WTC11 (cell line): Measurements from ENCODE around the gene SELENON. TPM values are rescaled to one million over a fixed set of nuclear protein-coding genes. Genes with fewer than 3 reads are reported as not detected.

ENCODE experiments used
- ATAC-seq: fragments of 200-7000 bp; cut with Tn5 transposase; 2 replicates; pipeline ENCODE4 v1.10.0; 2021; ENCODE audit warnings: mild to moderate bottlenecking, moderate library complexity
- CTCF ChIA-PET: fragments of 300-600 bp; sonication (Branson Sonifier 250); formaldehyde crosslinking; loops from one replicate; lab custom pipeline; 2021; ENCODE audit warnings: antibody characterized with exemption; lab: Charles Lee
- POLR2A ChIA-PET: fragments of 350-600 bp; sonication (Branson Sonifier 250); formaldehyde crosslinking; loops from one replicate; lab custom pipeline; 2021; ENCODE audit warnings: antibody characterized with exemption; lab: Charles Lee
- DNase-seq: peaks from one replicate; pipeline ENCODE4 v3.0.0; 2021; ENCODE audit warnings: low spot score
- H3K27ac Mint-ChIP-seq: 2 replicates; pipeline ENCODE4 v1.8.0; 2021; ENCODE audit warnings: mixed read lengths
- H3K27me3 Mint-ChIP-seq: 2 replicates; pipeline ENCODE4 v1.8.0; 2021; ENCODE audit warnings: low read depth, mild to moderate bottlenecking, moderate library complexity, mixed read lengths
- H3K36me3 Mint-ChIP-seq: 2 replicates; pipeline ENCODE4 v1.8.0; 2021; ENCODE audit warnings: mixed read lengths
- H3K4me1 Mint-ChIP-seq: 2 replicates; pipeline ENCODE4 v1.8.0; 2022; ENCODE audit warnings: mixed read lengths
- H3K4me3 Mint-ChIP-seq: 2 replicates; pipeline ENCODE4 v1.8.0; 2021; ENCODE audit warnings: mild to moderate bottlenecking, moderate library complexity, mixed read lengths
- H3K9me3 Mint-ChIP-seq: 2 replicates; pipeline ENCODE4 v1.8.0; 2021; ENCODE audit warnings: mixed read lengths
- HMGA2 ChIP-seq: fragments of 250-450 bp; sonication (Bioruptor Pico); IDR thresholded peaks from 2 replicates; pipeline ENCODE4 v1.4.0; 2021; ENCODE audit warnings: mild to moderate bottlenecking, moderate library complexity
- NFE2L1 ChIP-seq: sonication (generic); formaldehyde crosslinking; IDR thresholded peaks from 2 replicates; pipeline ENCODE4 v1.8.1; 2023; ENCODE audit warnings: missing genetic modification reagents
- NR3C1 ChIP-seq: sonication (generic); formaldehyde crosslinking; conservative IDR thresholded peaks from 2 replicates; pipeline ENCODE4 v1.8.1; 2023; ENCODE audit warnings: low read depth, mild to moderate bottlenecking, missing genetic modification reagents
- OVOL2 ChIP-seq: fragments of 250-450 bp; sonication (Bioruptor Pico); IDR thresholded peaks from 2 replicates; pipeline ENCODE4 v1.9.0; 2021; ENCODE audit warnings: mild to moderate bottlenecking, borderline replicate concordance
- SMAD4 ChIP-seq: sonication (generic); formaldehyde crosslinking; IDR thresholded peaks from 2 replicates; pipeline ENCODE4 v1.8.0; 2022; ENCODE audit warnings: mild to moderate bottlenecking, missing genetic modification reagents
- SP1 ChIP-seq: sonication (generic); formaldehyde crosslinking; conservative IDR thresholded peaks from 2 replicates; pipeline ENCODE4 v1.8.1; 2022; ENCODE audit warnings: missing genetic modification reagents
- ZNF121 ChIP-seq: sonication (generic); formaldehyde crosslinking; IDR thresholded peaks from 2 replicates; pipeline ENCODE4 v1.8.0; 2023; ENCODE audit warnings: missing genetic modification reagents
- ZNF232 ChIP-seq: sonication (generic); formaldehyde crosslinking; IDR thresholded peaks from 2 replicates; pipeline ENCODE4 v1.8.0; 2022; ENCODE audit warnings: mild to moderate bottlenecking, missing genetic modification reagents
- ZNF317 ChIP-seq: sonication (generic); formaldehyde crosslinking; IDR thresholded peaks from 2 replicates; pipeline ENCODE4 v1.8.1; 2023; ENCODE audit warnings: low read depth, mild to moderate bottlenecking, moderate library complexity, missing genetic modification reagents, borderline replicate concordance
- ZNF416 ChIP-seq: fragments of 250-450 bp; sonication (Bioruptor Pico); IDR thresholded peaks from 2 replicates; pipeline ENCODE4 v1.9.0; 2021; ENCODE audit warnings: mild to moderate bottlenecking, inconsistent platforms
- total RNA-seq: library from RNA; stranded (reverse); gene quantifications from 3 replicates; pipeline ENCODE4 v1.2.3, GENCODE V29; 2021
- TF ChIP-seq, protein P1 (sequence below): fragments of 250-450 bp; sonication (Bioruptor Pico); IDR thresholded peaks from 2 replicates; pipeline ENCODE4 v1.9.0; 2021; ENCODE audit warnings: mild to moderate bottlenecking
- TF ChIP-seq, protein P2 (sequence below): sonication (generic); formaldehyde crosslinking; IDR thresholded peaks from 2 replicates; pipeline ENCODE4 v1.8.1; 2022; ENCODE audit warnings: mild to moderate bottlenecking, moderate library complexity, missing genetic modification reagents
- TF ChIP-seq, protein P3 (sequence below): fragments of 250-450 bp; sonication (Bioruptor Pico); IDR thresholded peaks from 2 replicates; pipeline ENCODE4 v1.9.0; 2021; ENCODE audit warnings: moderate library complexity, mild to moderate bottlenecking, inconsistent platforms, borderline replicate concordance
- TF ChIP-seq, protein P4 (sequence below): sonication (generic); formaldehyde crosslinking; IDR thresholded peaks from 2 replicates; pipeline ENCODE4 v1.8.0; 2023; ENCODE audit warnings: missing genetic modification reagents, mild to moderate bottlenecking, borderline replicate concordance
- TF ChIP-seq, protein P5 (sequence below): sonication (generic); formaldehyde crosslinking; IDR thresholded peaks from 2 replicates; pipeline ENCODE4 v1.8.1; 2022; ENCODE audit warnings: low read depth, mild to moderate bottlenecking, moderate library complexity, missing genetic modification reagents, borderline replicate concordance
- TF ChIP-seq, protein P6 (sequence below): sonication (generic); formaldehyde crosslinking; IDR thresholded peaks from 2 replicates; pipeline ENCODE4 v1.8.1; 2023; ENCODE audit warnings: mild to moderate bottlenecking, missing genetic modification reagents, borderline replicate concordance
- TF ChIP-seq, protein P7 (sequence below): sonication (generic); formaldehyde crosslinking; conservative IDR thresholded peaks from 2 replicates; pipeline ENCODE4 v1.8.1; 2022; ENCODE audit warnings: mild to moderate bottlenecking, missing genetic modification reagents
- TF ChIP-seq, protein P8 (sequence below): fragments of 250-450 bp; sonication (Bioruptor Pico); conservative IDR thresholded peaks from 2 replicates; pipeline ENCODE4 v1.9.0; 2021; ENCODE audit warnings: mild to moderate bottlenecking

Gene SELENON
- total RNA-seq, 1 experiment from 2014 or later = 80.2 TPM

DNA sequence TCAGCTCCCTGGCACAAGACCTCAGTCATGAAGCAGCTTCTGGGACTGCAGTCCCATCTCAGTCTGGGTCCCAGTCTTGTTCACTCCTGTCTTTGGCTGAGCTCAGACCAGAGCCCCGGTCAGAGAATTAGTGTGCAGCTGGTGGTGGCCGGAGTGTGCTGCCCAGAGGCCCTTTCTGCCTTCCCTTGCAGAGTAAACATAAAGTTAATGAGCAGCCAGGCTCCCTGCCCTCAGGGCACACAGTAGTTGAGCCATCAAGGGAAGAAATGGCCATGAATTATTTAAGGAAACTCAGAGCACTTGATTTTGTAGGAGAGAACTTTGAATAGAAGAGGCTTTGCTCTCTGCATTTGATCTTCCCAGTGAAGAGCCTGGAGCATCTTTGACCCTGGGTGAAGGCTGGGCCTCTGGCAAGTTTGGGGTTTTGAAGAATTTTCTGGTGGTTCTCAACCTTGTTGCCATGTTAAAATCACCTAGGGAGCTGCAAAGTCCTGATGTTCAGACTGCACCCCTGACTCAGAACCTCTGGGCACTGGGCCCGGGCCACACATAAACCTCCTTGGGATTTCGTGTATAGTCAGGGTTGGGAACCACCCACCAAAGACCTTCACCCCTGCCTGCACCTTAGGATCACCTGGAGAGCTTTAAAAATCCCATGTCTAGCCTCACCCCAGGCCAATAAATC, 26.4 kb upstream of the SELENON start:
- Mint-ChIP-seq H3K9me3 (no peaks in the 10 kb centered on the region), H3K36me3 (no peaks in the 10 kb centered on the region), H3K27me3 (peaks cover 3% of the 10 kb centered on the region; the same call in 1 of the 2 replicates), H3K4me1 (peaks cover 55% of the 10 kb centered on the region), H3K4me3 (no peak overlapping the region), H3K27ac (0 out of 2 replicates have a peak overlapping the region, but pooled peaks have one; percentile 47)
- 0 out of 2 replicates have a peak, but pooled peaks have one; percentile 11 for ATAC-seq
- ChIA-PET POLR2A (no interaction called here), CTCF (interaction anchor here (0.9 to 1.4 kb wide), 7 partner anchors 15 to 155 kb away, joined by 3 to 5 read pairs (median 3); partner anchors contain the start of gene SELENON)
- TF ChIP-seq OVOL2 (CRISPR knock-in tag) = no peak
- TF ChIP-seq, protein P1, sequence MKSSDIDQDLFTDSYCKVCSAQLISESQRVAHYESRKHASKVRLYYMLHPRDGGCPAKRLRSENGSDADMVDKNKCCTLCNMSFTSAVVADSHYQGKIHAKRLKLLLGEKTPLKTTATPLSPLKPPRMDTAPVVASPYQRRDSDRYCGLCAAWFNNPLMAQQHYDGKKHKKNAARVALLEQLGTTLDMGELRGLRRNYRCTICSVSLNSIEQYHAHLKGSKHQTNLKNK = no peak
- TF ChIP-seq, all 79 proteins: peak for 0
- DNase-seq = no peak

DNA sequence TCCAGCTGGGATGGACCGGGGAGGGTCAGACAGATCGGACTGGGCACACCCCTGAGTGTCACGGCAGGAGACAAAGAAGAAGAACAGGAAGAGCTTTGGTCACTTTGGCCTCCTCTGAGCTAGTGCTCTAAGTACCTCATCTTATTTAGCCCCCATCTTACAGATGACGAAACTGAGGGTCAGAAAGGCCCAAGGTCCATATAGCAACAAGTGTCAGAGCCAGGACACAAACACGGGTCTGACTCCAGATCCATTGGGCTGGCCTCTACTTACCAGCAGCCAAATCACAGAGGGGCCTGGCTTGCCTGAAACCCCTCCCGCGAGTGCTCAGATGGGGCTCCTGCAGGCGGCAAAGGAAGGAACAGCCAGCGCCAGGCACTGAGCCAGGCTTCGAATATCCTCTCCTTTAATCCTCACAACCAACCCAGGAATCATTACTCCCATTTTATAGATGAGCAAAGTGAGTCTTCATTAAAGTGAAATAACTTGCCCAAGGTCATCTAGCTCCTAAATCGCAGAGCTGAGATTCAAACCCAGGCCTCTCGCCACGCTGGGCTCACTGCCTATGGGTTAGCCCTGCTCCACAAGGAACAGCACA, 25.7 kb upstream of the SELENON start:
- no peak for ATAC-seq
- no peak overlapping the region for H3K4me3 Mint-ChIP-seq
- ChIA-PET POLR2A (no interaction called here), CTCF (interaction anchor here (0.6 to 1.4 kb wide), 7 partner anchors 16 to 156 kb away, joined by 3 to 5 read pairs (median 3); partner anchors contain the start of gene SELENON)
- no peak for DNase-seq
- no peaks in the 10 kb centered on the region for H3K36me3 Mint-ChIP-seq
- peaks cover 61% of the 10 kb centered on the region for H3K4me1 Mint-ChIP-seq
- H3K27ac Mint-ChIP-seq = 0 out of 2 replicates have a peak overlapping the region, but pooled peaks have one; percentile 47
- H3K9me3 Mint-ChIP-seq = no peaks in the 10 kb centered on the region
- H3K27me3 Mint-ChIP-seq = peaks cover 5% of the 10 kb centered on the region; the same call in 1 of the 2 replicates
- TF ChIP-seq NFE2L1 (no peak), ZNF232 (CRISPR knock-in tag) (no peak), SP1 (CRISPR knock-in tag) (no peak), HMGA2 (CRISPR knock-in tag) (no peak), ZNF121 (CRISPR knock-in tag) (no peak), ZNF317 (CRISPR knock-in tag) (no peak), NR3C1 (CRISPR knock-in tag) (no peak), ZNF416 (CRISPR knock-in tag) (no peak), SMAD4 (CRISPR knock-in tag) (no peak)
- TF ChIP-seq, protein P2, sequence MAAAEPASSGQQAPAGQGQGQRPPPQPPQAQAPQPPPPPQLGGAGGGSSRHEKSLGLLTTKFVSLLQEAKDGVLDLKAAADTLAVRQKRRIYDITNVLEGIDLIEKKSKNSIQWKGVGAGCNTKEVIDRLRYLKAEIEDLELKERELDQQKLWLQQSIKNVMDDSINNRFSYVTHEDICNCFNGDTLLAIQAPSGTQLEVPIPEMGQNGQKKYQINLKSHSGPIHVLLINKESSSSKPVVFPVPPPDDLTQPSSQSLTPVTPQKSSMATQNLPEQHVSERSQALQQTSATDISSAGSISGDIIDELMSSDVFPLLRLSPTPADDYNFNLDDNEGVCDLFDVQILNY (CRISPR knock-in tag) = no peak
- TF ChIP-seq, protein P3, sequence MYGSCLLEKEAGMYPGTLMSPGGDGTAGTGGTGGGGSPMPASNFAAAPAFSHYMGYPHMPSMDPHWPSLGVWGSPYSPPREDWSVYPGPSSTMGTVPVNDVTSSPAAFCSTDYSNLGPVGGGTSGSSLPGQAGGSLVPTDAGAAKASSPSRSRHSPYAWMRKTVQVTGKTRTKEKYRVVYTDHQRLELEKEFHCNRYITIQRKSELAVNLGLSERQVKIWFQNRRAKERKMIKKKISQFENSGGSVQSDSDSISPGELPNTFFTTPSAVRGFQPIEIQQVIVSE = no peak
- TF ChIP-seq, protein P4, sequence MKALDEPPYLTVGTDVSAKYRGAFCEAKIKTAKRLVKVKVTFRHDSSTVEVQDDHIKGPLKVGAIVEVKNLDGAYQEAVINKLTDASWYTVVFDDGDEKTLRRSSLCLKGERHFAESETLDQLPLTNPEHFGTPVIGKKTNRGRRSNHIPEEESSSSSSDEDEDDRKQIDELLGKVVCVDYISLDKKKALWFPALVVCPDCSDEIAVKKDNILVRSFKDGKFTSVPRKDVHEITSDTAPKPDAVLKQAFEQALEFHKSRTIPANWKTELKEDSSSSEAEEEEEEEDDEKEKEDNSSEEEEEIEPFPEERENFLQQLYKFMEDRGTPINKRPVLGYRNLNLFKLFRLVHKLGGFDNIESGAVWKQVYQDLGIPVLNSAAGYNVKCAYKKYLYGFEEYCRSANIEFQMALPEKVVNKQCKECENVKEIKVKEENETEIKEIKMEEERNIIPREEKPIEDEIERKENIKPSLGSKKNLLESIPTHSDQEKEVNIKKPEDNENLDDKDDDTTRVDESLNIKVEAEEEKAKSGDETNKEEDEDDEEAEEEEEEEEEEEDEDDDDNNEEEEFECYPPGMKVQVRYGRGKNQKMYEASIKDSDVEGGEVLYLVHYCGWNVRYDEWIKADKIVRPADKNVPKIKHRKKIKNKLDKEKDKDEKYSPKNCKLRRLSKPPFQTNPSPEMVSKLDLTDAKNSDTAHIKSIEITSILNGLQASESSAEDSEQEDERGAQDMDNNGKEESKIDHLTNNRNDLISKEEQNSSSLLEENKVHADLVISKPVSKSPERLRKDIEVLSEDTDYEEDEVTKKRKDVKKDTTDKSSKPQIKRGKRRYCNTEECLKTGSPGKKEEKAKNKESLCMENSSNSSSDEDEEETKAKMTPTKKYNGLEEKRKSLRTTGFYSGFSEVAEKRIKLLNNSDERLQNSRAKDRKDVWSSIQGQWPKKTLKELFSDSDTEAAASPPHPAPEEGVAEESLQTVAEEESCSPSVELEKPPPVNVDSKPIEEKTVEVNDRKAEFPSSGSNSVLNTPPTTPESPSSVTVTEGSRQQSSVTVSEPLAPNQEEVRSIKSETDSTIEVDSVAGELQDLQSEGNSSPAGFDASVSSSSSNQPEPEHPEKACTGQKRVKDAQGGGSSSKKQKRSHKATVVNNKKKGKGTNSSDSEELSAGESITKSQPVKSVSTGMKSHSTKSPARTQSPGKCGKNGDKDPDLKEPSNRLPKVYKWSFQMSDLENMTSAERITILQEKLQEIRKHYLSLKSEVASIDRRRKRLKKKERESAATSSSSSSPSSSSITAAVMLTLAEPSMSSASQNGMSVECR = no peak
- TF ChIP-seq, protein P5, sequence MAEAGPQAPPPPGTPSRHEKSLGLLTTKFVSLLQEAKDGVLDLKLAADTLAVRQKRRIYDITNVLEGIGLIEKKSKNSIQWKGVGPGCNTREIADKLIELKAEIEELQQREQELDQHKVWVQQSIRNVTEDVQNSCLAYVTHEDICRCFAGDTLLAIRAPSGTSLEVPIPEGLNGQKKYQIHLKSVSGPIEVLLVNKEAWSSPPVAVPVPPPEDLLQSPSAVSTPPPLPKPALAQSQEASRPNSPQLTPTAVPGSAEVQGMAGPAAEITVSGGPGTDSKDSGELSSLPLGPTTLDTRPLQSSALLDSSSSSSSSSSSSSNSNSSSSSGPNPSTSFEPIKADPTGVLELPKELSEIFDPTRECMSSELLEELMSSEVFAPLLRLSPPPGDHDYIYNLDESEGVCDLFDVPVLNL = no peak
- TF ChIP-seq, protein P6, sequence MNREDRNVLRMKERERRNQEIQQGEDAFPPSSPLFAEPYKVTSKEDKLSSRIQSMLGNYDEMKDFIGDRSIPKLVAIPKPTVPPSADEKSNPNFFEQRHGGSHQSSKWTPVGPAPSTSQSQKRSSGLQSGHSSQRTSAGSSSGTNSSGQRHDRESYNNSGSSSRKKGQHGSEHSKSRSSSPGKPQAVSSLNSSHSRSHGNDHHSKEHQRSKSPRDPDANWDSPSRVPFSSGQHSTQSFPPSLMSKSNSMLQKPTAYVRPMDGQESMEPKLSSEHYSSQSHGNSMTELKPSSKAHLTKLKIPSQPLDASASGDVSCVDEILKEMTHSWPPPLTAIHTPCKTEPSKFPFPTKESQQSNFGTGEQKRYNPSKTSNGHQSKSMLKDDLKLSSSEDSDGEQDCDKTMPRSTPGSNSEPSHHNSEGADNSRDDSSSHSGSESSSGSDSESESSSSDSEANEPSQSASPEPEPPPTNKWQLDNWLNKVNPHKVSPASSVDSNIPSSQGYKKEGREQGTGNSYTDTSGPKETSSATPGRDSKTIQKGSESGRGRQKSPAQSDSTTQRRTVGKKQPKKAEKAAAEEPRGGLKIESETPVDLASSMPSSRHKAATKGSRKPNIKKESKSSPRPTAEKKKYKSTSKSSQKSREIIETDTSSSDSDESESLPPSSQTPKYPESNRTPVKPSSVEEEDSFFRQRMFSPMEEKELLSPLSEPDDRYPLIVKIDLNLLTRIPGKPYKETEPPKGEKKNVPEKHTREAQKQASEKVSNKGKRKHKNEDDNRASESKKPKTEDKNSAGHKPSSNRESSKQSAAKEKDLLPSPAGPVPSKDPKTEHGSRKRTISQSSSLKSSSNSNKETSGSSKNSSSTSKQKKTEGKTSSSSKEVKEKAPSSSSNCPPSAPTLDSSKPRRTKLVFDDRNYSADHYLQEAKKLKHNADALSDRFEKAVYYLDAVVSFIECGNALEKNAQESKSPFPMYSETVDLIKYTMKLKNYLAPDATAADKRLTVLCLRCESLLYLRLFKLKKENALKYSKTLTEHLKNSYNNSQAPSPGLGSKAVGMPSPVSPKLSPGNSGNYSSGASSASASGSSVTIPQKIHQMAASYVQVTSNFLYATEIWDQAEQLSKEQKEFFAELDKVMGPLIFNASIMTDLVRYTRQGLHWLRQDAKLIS (CRISPR knock-in tag) = no peak
- TF ChIP-seq, protein P7, sequence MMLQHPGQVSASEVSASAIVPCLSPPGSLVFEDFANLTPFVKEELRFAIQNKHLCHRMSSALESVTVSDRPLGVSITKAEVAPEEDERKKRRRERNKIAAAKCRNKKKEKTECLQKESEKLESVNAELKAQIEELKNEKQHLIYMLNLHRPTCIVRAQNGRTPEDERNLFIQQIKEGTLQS (CRISPR knock-in tag) = no peak
- TF ChIP-seq, protein P8, sequence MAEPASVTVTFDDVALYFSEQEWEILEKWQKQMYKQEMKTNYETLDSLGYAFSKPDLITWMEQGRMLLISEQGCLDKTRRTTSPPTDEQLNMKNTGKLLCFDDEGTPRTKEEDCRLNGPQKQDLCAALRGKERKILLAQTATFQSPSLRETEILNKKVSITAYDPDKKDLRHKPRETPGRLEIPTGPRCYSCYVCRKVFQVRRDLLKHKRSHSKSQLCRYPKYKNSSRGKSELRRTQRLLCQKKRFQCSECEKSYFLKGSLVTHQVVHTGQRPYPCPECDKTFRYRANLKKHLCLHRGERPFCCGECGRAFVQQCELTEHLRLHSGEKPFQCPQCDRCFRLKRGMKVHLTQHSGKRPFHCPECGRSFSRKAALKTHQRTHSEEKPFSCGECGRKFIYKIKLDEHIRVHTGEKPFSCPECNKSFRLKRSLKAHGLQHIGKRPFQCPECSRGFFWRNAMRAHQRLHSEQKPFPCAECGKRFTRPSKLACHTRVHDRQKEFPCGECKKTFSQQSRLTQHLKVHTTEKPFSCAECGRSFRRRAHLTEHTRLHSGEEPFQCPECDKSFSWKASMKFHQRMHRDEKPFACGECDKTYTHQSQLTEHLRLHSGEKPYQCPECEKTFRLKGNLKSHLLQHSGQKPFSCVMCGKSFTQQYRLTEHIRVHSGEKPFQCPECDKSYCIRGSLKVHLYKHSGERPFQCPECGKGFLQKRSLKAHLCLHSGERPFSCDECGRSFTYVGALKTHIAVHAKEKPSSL = no peak
